ENCODE data around the gene FCN3. TPM values are rescaled to one million over a fixed set of nuclear protein-coding genes. Genes with fewer than 3 reads are reported as not detected.
A peak's percentile ranks its signal among the peaks of the same experiment; 100 is the strongest.

Gene FCN3
- total and polyA plus RNA-seq, 2 of the 4 experiments (the other 2 are of a cell fraction) = not detected

DNA sequence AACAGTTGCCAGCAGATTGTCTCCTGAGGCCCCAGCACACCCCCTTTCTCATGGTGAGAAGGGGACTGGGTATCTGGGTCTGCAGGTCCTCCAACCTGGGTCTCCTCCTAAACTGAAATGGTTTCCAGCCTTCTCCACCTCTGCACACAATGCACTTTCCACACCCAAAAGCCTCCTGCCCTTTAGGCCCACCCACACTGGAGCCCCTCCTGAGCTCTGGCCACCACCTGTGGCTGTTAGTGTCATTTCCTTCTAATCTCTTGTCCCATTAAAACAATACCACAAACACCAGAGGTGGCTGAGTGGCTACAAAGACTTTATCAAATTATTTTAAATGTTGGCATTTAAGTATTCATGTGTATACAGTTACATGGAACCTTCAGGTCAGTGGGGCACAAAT, 29.3 kb upstream of the FCN3 start:
- Histone ChIP-seq H3K4ac (ENCODE audit: low read depth, low read length) (peak overlapping the region; percentile 40; the same call in 1 of the 2 replicates), H2BK5ac (ENCODE audit: low read depth, low read length, poor library complexity, severe bottlenecking) (no peak overlapping the region), H4K20me1 (ENCODE audit: insufficient read depth, low read length) (peaks cover 12% of the 10 kb centered on the region; the same call in 1 of the 2 replicates), H3K23ac (ENCODE audit: low read depth, low read length) (no peak overlapping the region), H3K4me3 (ENCODE audit: insufficient read depth, low read depth, low read length) (no peak overlapping the region), H3K14ac (replicated peaks; ENCODE audit: low read depth, low read length) (0 out of 2 replicates have a peak overlapping the region, but pooled peaks have one; percentile 14), H2BK120ac (ENCODE audit: low read depth, low read length) (no peak overlapping the region), H2BK15ac (ENCODE audit: low read depth, low read length) (no peak overlapping the region), H3K4me2 (ENCODE audit: low read depth, low read length) (no peak overlapping the region), H2AFZ (replicated peaks; ENCODE audit: low read length, poor library complexity) (no peak overlapping the region), H3K4me1 (ENCODE audit: control insufficient read depth, insufficient read depth, low read length) (peaks cover 18% of the 10 kb centered on the region), H4K91ac (ENCODE audit: insufficient read depth, low read depth, low read length) (no peak overlapping the region), H2AK5ac (ENCODE audit: low read depth, low read length) (no peak overlapping the region), H2BK20ac (ENCODE audit: low read depth, low read length) (no peak overlapping the region), H3K56ac (ENCODE audit: extremely low read depth, insufficient read depth, low read length) (no peak overlapping the region), H4K5ac (ENCODE audit: low read depth, low read length) (no peak overlapping the region), H3K36me3 (ENCODE audit: control insufficient read depth, insufficient read depth, low read length) (peaks cover 21% of the 10 kb centered on the region), H3K27me3 (ENCODE audit: control insufficient read depth, insufficient read depth, low read length) (no peaks in the 10 kb centered on the region), H4K8ac (ENCODE audit: low read depth in 2 of 2, low read length in 2 of 2) (peak overlapping the region in 1 of 2 experiments; percentile 17; a peak in 1 of 4 replicates), H3K79me1 (ENCODE audit: low read depth in 1 of 2, low read length in 2 of 2) (peaks cover 7 to 16% of the 10 kb centered on the region in 2 experiments; a peak in 1 of 4 replicates), H3K9me1 (ENCODE audit: insufficient read depth, low read length) (peaks cover 14% of the 10 kb centered on the region), H3K27ac (ENCODE audit: insufficient read depth, low read length) (no peak overlapping the region), H3K18ac (ENCODE audit: low read depth, low read length) (no peak overlapping the region), H3K9me3 (ENCODE audit: control insufficient read depth, insufficient read depth, low read length) (no peaks in the 10 kb centered on the region), H2AK9ac (replicated peaks; ENCODE audit: low read depth, low read length, poor library complexity) (no peak overlapping the region), H3K9ac (ENCODE audit: low read depth, low read length) (no peak overlapping the region)
- ChIA-PET CTCF (no interaction called here), POLR2A (ENCODE audit: unreplicated experiment) (no interaction called here)
- ATAC-seq (ENCODE audit: low read depth) (no peak), DNase-seq (no peak)
- TF ChIP-seq NFE2L2 (IDR thresholded peaks at IDR 0.05; ENCODE audit: low read depth, low read length) = no peak
- no peak for TF ChIP-seq RAD21 (IDR thresholded peaks at IDR 0.05; ENCODE audit: low read length)
- TF ChIP-seq, protein P1, sequence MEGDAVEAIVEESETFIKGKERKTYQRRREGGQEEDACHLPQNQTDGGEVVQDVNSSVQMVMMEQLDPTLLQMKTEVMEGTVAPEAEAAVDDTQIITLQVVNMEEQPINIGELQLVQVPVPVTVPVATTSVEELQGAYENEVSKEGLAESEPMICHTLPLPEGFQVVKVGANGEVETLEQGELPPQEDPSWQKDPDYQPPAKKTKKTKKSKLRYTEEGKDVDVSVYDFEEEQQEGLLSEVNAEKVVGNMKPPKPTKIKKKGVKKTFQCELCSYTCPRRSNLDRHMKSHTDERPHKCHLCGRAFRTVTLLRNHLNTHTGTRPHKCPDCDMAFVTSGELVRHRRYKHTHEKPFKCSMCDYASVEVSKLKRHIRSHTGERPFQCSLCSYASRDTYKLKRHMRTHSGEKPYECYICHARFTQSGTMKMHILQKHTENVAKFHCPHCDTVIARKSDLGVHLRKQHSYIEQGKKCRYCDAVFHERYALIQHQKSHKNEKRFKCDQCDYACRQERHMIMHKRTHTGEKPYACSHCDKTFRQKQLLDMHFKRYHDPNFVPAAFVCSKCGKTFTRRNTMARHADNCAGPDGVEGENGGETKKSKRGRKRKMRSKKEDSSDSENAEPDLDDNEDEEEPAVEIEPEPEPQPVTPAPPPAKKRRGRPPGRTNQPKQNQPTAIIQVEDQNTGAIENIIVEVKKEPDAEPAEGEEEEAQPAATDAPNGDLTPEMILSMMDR (conservative IDR thresholded peaks at IDR 0.05; ENCODE audit: low read depth, low read length) = no peak
- no peak for TF ChIP-seq POLR2A (IDR thresholded peaks at IDR 0.05; ENCODE audit: low read depth, low read length)
- no peak for TF ChIP-seq CEBPB (IDR thresholded peaks at IDR 0.05; ENCODE audit: low read depth, low read length)
- no TSS peak for BruUV-seq (replicated peaks)
- intact Hi-C loops (cut with micrococcal nuclease) = no loop called here
- dilution Hi-C loops (cut with HindIII; ENCODE audit: low sequenced_read_pairs, unreplicated experiment) = no loop called here
- in situ Hi-C loops (cut with MboI; ENCODE audit: low sequenced_read_pairs) = no loop called here
